ENCODE measurements around the gene SLC29A3. TPM values are rescaled to one million over a fixed set of nuclear protein-coding genes. Genes with fewer than 3 reads are reported as not detected.

Gene SLC29A3
- polyA plus RNA-seq, 4 donors: 0.45 to 16.9 (median 2.7) TPM

GRCh38 chr10:71404503-71405295 lies 85.6 kb downstream of the SLC29A3 start:
- H3K27me3 ChIP-seq (ENCODE audit: control insufficient read depth in 3 of 3, insufficient read depth in 3 of 3, low read length in 3 of 3): peaks cover 0 to 22% (median 7%) of the 10 kb centered on the region in 3 donors
- DNase-seq: no peak
- no peaks in the 10 kb centered on the region for H3K9me3 ChIP-seq (ENCODE audit: control insufficient read depth in 2 of 2, insufficient read depth in 1 of 2, low read depth in 1 of 2, low read length in 1 of 2)
- no peaks in the 10 kb centered on the region for H3K36me3 ChIP-seq (ENCODE audit: control insufficient read depth in 3 of 3, insufficient read depth in 2 of 3, low read depth in 1 of 3, low read length in 3 of 3)
- 72 to 78% (median 76%) methylated on average over 13 of the region's 13 CpGs for WGBS, 3 donors
- no peaks in the 10 kb centered on the region for H3K4me1 ChIP-seq (ENCODE audit: control insufficient read depth in 3 of 3, insufficient read depth in 2 of 3, low read depth in 1 of 3, low read length in 2 of 3)
- H3K4me3 ChIP-seq (ENCODE audit: low read depth in 1 of 3, low read length in 3 of 3): no peak overlapping the region
- H3K27ac ChIP-seq (ENCODE audit: low read depth in 1 of 3, low read length in 2 of 3): no peak overlapping the region
- no peak for FAIRE-seq

- DNase-seq (no peak), FAIRE-seq (no peak)
- Histone ChIP-seq H3K9me3 (ENCODE audit: control insufficient read depth in 2 of 2, insufficient read depth in 1 of 2, low read depth in 1 of 2, low read length in 1 of 2) (no peaks in the 10 kb centered on the region), H3K27me3 (ENCODE audit: control insufficient read depth in 3 of 3, insufficient read depth in 3 of 3, low read length in 3 of 3) (peaks cover 0 to 13% (median 0%) of the 10 kb centered on the region in 3 donors), H3K4me1 (ENCODE audit: control insufficient read depth in 3 of 3, insufficient read depth in 2 of 3, low read depth in 1 of 3, low read length in 2 of 3) (no peaks in the 10 kb centered on the region), H3K27ac (ENCODE audit: low read depth in 1 of 3, low read length in 2 of 3) (no peak overlapping the region), H3K36me3 (ENCODE audit: control insufficient read depth in 3 of 3, insufficient read depth in 2 of 3, low read depth in 1 of 3, low read length in 3 of 3) (no peaks in the 10 kb centered on the region), H3K4me3 (ENCODE audit: low read depth in 1 of 3, low read length in 3 of 3) (no peak overlapping the region)
- WGBS, 3 donors: 84 to 93% (median 90%) methylated on average over 3 of the region's 3 CpGs
Measured at GRCh38 chr10:71406878-71407277, 87.8 kb downstream of the SLC29A3 start.

DNA sequence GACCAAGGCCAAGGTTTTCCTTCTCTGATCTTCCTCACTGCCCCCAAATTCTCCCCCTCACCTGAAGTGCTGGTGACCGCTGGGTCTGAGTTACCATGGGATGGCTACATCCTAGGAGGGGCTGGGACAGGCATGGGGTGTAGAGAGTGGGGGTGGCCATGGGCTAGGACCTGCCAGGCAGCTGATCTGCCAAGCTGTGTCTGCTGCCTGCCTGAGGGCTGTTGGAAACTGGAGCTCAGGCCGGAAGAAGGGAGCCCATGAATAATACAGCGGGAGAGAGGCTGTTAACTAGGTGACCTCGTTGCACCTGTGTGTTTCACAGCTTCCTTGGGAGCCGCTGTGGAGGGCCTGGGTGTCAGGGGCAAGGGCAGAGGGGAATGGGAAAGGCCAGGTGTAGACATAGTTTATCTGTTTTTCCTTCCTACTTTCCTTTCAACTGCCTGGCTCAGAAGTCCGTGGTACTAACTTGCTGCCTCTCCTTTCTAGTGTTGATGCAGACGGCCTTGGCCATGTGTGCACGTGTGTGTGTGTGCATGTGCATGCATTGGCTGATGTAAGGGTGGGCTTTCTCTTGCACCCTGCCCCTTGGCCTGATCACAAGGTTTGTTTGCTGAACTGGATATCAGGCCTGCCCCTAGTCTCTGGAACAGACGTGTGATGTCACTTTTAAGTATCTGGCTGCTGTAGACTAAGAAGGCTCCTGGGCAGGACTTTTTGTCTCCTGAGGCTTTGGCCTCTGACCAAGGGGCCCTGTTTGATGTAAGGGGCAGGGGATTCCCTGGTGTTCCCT lies 89.6 kb downstream of the SLC29A3 start:
- Histone ChIP-seq H3K4me1 (ENCODE audit: control insufficient read depth in 3 of 3, insufficient read depth in 2 of 3, low read depth in 1 of 3, low read length in 2 of 3) (no peaks in the 10 kb centered on the region), H3K36me3 (ENCODE audit: control insufficient read depth in 3 of 3, insufficient read depth in 2 of 3, low read depth in 1 of 3, low read length in 3 of 3) (no peaks in the 10 kb centered on the region), H3K9me3 (ENCODE audit: control insufficient read depth in 2 of 2, insufficient read depth in 1 of 2, low read depth in 1 of 2, low read length in 1 of 2) (no peaks in the 10 kb centered on the region), H3K27me3 (ENCODE audit: control insufficient read depth in 3 of 3, insufficient read depth in 3 of 3, low read length in 3 of 3) (peaks cover 0 to 13% (median 0%) of the 10 kb centered on the region in 3 donors), H3K27ac (ENCODE audit: low read depth in 1 of 3, low read length in 2 of 3) (no peak overlapping the region), H3K4me3 (ENCODE audit: low read depth in 1 of 3, low read length in 3 of 3) (no peak overlapping the region)
- FAIRE-seq (no peak), DNase-seq (no peak)
- WGBS, 3 donors: 73 to 79% (median 75%) methylated on average over 9 of the region's 9 CpGs

DNA sequence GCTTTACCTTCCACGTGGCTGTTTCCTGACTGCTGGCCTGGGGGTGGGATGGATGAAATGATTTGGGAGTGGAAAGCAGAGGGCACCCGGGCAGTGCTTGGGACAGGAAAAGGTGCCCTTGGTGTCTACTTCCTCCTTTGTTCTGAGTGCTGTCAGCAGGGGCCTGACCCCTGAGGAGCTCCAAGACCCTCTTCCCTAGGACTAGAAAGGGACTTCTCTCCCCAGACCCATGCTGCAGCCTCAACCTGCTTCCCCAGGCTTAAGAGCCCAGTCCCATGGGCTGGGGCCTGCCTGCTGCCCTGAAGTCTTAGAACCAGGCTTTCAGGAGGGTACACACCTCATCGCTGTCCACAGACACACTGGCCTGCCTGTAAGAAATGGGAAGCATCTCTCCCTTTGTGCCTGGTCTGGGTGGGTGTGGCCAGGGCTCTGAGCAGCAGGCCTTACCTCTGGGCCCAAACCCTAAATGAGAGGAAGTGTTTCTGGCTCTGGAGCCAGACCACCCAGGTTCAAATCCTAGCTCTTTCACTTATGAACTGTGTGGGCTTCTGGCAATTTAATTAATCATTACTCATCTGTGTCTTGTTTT lies 90.6 kb downstream of the SLC29A3 start:
- H3K36me3 ChIP-seq (ENCODE audit: control insufficient read depth in 3 of 3, insufficient read depth in 2 of 3, low read depth in 1 of 3, low read length in 3 of 3): no peaks in the 10 kb centered on the region
- H3K4me3 ChIP-seq (ENCODE audit: low read depth in 1 of 3, low read length in 3 of 3): no peak overlapping the region
- H3K27ac ChIP-seq (ENCODE audit: low read depth in 1 of 3, low read length in 2 of 3): no peak overlapping the region
- peaks cover 0 to 9% (median 0%) of the 10 kb centered on the region in 3 donors for H3K27me3 ChIP-seq (ENCODE audit: control insufficient read depth in 3 of 3, insufficient read depth in 3 of 3, low read length in 3 of 3)
- no peaks in the 10 kb centered on the region for H3K9me3 ChIP-seq (ENCODE audit: control insufficient read depth in 2 of 2, insufficient read depth in 1 of 2, low read depth in 1 of 2, low read length in 1 of 2)
- FAIRE-seq (no peak), DNase-seq (no peak)
- WGBS, 3 donors: 58 to 71% (median 66%) methylated on average over 3 of the region's 3 CpGs
- no peaks in the 10 kb centered on the region for H3K4me1 ChIP-seq (ENCODE audit: control insufficient read depth in 3 of 3, insufficient read depth in 2 of 3, low read depth in 1 of 3, low read length in 2 of 3)

Other genes starting within 250 kb of the SLC29A3 start
- 10 to 100 TPM in 2 of 4 donors, 1 to 10 TPM in 1, under 1 TPM in 1; 0.27 to 19.4 (median 6.7) TPM for gene UNC5B, start 106.7 kb upstream of the SLC29A3 start, polyA plus RNA-seq
- 1 to 10 TPM in 3 of 4 donors, under 1 TPM in 1; 0.89 to 2.5 (median 1.6) TPM for gene CDH23, start 77.7 kb downstream of the SLC29A3 start, polyA plus RNA-seq

Data from small intestine (tissue), 7 donors.